ENCODE measurements around the gene C10orf95. TPM values are rescaled to one million over a fixed set of nuclear protein-coding genes. Genes with fewer than 3 reads are reported as not detected.

The C10orf95 gene
- total and polyA plus RNA-seq, 9 donors, result 0.11 to 22.3 (median 0.56) TPM; not detected in 3

- H3K9me3 ChIP-seq, result no peaks in the 10 kb centered on the region
- H3K4me3 ChIP-seq, result no peak overlapping the region
- DNase-seq, result no peak
- H3K27ac ChIP-seq, result no peak overlapping the region
- TF ChIP-seq CTCF (IDR thresholded peaks at IDR 0.05), result no peak
- TF ChIP-seq EP300 (IDR thresholded peaks at IDR 0.05), result no peak
- no peak for TF ChIP-seq POLR2A (IDR thresholded peaks at IDR 0.05)
- intact Hi-C loops (cut with DNase I), result no loop called here
- 85 to 86% (median 86%) methylated on average over 10 of the region's 10 CpGs for WGBS, 3 donors
- peaks cover 5% of the 10 kb centered on the region for H3K4me1 ChIP-seq (ENCODE audit: insufficient read depth)
- no peaks in the 10 kb centered on the region for H3K36me3 ChIP-seq
- no peaks in the 10 kb centered on the region for H3K27me3 ChIP-seq
These were observed 39.0 kb downstream of the C10orf95 start for GRCh38 chr10:102412293-102412692.

GRCh38 chr10:102411341-102412255 lies 39.7 kb downstream of the C10orf95 start:
- no peak for DNase-seq
- WGBS, 3 donors, result 79 to 82% (median 82%) methylated on average over 14 of the region's 14 CpGs
- Histone ChIP-seq H3K9me3 (no peaks in the 10 kb centered on the region), H3K27ac (no peak overlapping the region), H3K4me1 (ENCODE audit: insufficient read depth) (peaks cover 5% of the 10 kb centered on the region), H3K36me3 (no peaks in the 10 kb centered on the region), H3K27me3 (no peaks in the 10 kb centered on the region), H3K4me3 (no peak overlapping the region)
- intact Hi-C loops (cut with DNase I), result no loop called here
- no peak for TF ChIP-seq EP300 (IDR thresholded peaks at IDR 0.05)
- TF ChIP-seq POLR2A (IDR thresholded peaks at IDR 0.05), result no peak
- TF ChIP-seq CTCF (IDR thresholded peaks at IDR 0.05), result no peak

GRCh38 chr10:102410429-102411073 lies 40.8 kb downstream of the C10orf95 start:
- DNase-seq, result peak in 3 of 5 donors; percentile 50 to 70 (median 70)
- Histone ChIP-seq H3K4me1 (ENCODE audit: insufficient read depth) (peaks cover 5% of the 10 kb centered on the region), H3K36me3 (no peaks in the 10 kb centered on the region), H3K27ac (no peak overlapping the region), H3K9me3 (no peaks in the 10 kb centered on the region), H3K4me3 (peak overlapping the region; percentile 48), H3K27me3 (no peaks in the 10 kb centered on the region)
- intact Hi-C loops (cut with DNase I), result no loop called here
- TF ChIP-seq POLR2A (IDR thresholded peaks at IDR 0.05) (no peak), EP300 (IDR thresholded peaks at IDR 0.05) (no peak), CTCF (IDR thresholded peaks at IDR 0.05) (no peak)
- 1 to 2% (median 1%) methylated on average over 46 to 48 of the region's 48 CpGs for WGBS, 3 donors

- no peaks in the 10 kb centered on the region for H3K27me3 ChIP-seq
- peaks cover 5% of the 10 kb centered on the region for H3K4me1 ChIP-seq (ENCODE audit: insufficient read depth)
- no peak for DNase-seq
- 12 to 14% (median 13%) methylated on average over 24 of the region's 24 CpGs for WGBS, 3 donors
- peak overlapping the region in 1 of 2 donors; percentile 44 for H3K27ac ChIP-seq
- TF ChIP-seq POLR2A (IDR thresholded peaks at IDR 0.05) (no peak), EP300 (IDR thresholded peaks at IDR 0.05) (no peak), CTCF (IDR thresholded peaks at IDR 0.05) (no peak)
- no peaks in the 10 kb centered on the region for H3K9me3 ChIP-seq
- peak overlapping the region; percentile 50 for H3K4me3 ChIP-seq
- H3K36me3 ChIP-seq, result no peaks in the 10 kb centered on the region
- intact Hi-C loops (cut with DNase I), result no loop called here
These were observed 41.5 kb downstream of the C10orf95 start for GRCh38 chr10:102409604-102410428.

All from ovary (tissue), 9 donors.